HL-60 (cell line): Measurements from ENCODE around the gene FAAP20.

Source experiments
- DNase-seq, 2 experiments: peaks; one replicate each; pipeline ENCODE4 v3.0.0-alpha.2; 2010 to 2020; ENCODE audit warnings: low read depth in 1 of 2, low spot score in 1 of 2
- H3K27ac ChIP-seq: fragments of 250-450 bp; sonication (Bioruptor Pico); replicated peaks from 2 replicates; pipeline ENCODE4 v1.5.1; 2020; ENCODE audit warnings: mild to moderate bottlenecking, moderate library complexity
- H3K27me3 ChIP-seq: fragments of 250-450 bp; sonication (Bioruptor Pico); 2 replicates; pipeline ENCODE4 v1.5.1; 2021; ENCODE audit warnings: mild to moderate bottlenecking, moderate library complexity; ENCODE audit not compliant: insufficient read depth, poor library complexity, severe bottlenecking
- H3K4me3 ChIP-seq: replicated peaks from 2 replicates; pipeline ENCODE4 v1.5.1; 2011; ENCODE audit warnings: mild to moderate bottlenecking, control low read depth, low read length; ENCODE audit not compliant: insufficient read depth
- CTCF ChIP-seq: IDR thresholded peaks from one replicate; pipeline ENCODE4 v1.5.1; 2011; ENCODE audit warnings: low read length, control low read depth, inconsistent platforms; ENCODE audit not compliant: insufficient read depth
- GABPA ChIP-seq: IDR thresholded peaks from 2 replicates; pipeline ENCODE4 v1.6.1; 2012; ENCODE audit warnings: low read depth
- POLR2AphosphoS5 ChIP-seq: IDR thresholded peaks from 2 replicates; pipeline ENCODE4 v1.6.1; 2012; ENCODE audit warnings: low read depth
- REST ChIP-seq: IDR thresholded peaks from 2 replicates; pipeline ENCODE4 v1.6.1; 2012; ENCODE audit warnings: low read depth; ENCODE audit not compliant: insufficient replicate concordance
- SPI1 ChIP-seq: IDR thresholded peaks from 2 replicates; pipeline ENCODE4 v1.6.1; 2012; ENCODE audit warnings: low read depth, mild to moderate bottlenecking, borderline replicate concordance

Gene FAAP20

GRCh38 chr1:2188336-2188735 is 6.2 kb downstream of the FAAP20 start:
- H3K27ac ChIP-seq: no peak overlapping the region
- no peak overlapping the region for H3K4me3 ChIP-seq
- TF ChIP-seq SPI1 (no peak), CTCF (no peak), GABPA (no peak), REST (no peak)
- H3K27me3 ChIP-seq: no peaks in the 10 kb centered on the region
- no peak for DNase-seq

GRCh38 chr1:2187619-2188018 is 7.0 kb downstream of the FAAP20 start:
- H3K27me3 ChIP-seq: no peaks in the 10 kb centered on the region
- H3K4me3 ChIP-seq: no peak overlapping the region
- no peak for DNase-seq
- TF ChIP-seq POLR2AphosphoS5 (no peak), CTCF (no peak), GABPA (no peak), REST (no peak), SPI1 (no peak)
- H3K27ac ChIP-seq: no peak overlapping the region

GRCh38 chr1:2186901-2187300 is 7.7 kb downstream of the FAAP20 start:
- TF ChIP-seq GABPA (no peak), REST (no peak), SPI1 (no peak), POLR2AphosphoS5 (no peak)
- DNase-seq: no peak
- Histone ChIP-seq H3K27ac (no peak overlapping the region), H3K27me3 (no peaks in the 10 kb centered on the region), H3K4me3 (no peak overlapping the region)
